Mesenchymal stem cell (in vitro differentiated cells and primary cell): ENCODE data around the gene COASY.
A peak's percentile ranks its signal among the peaks of the same experiment; 100 is the strongest.

Experiments used
- DNase-seq: peaks from one replicate; pipeline ENCODE4 v3.0.0-alpha.2; 2013
- H2AFZ ChIP-seq: one replicate; pipeline ENCODE4 v1.6.1; 2013; ENCODE audit warnings: low read depth, mild to moderate bottlenecking, control low read depth, inconsistent platforms, low read length, moderate library complexity
- H2AK5ac ChIP-seq: 2 replicates; pipeline ENCODE4 v1.6.1; 2013; ENCODE audit warnings: low read length, moderate library complexity, mild to moderate bottlenecking, inconsistent platforms; ENCODE audit not compliant: severe bottlenecking
- H2BK120ac ChIP-seq: one replicate; pipeline ENCODE4 v1.6.1; 2013; ENCODE audit warnings: low read depth, mild to moderate bottlenecking, inconsistent platforms, low read length, moderate library complexity
- H2BK12ac ChIP-seq, 2 experiments: one replicate each; pipeline ENCODE4 v1.6.1; 2013; ENCODE audit warnings: inconsistent platforms in 2 of 2, low read length in 2 of 2, mild to moderate bottlenecking in 2 of 2, moderate library complexity in 2 of 2, control low read depth in 1 of 2
- H2BK15ac ChIP-seq: one replicate; pipeline ENCODE4 v1.6.1; 2013; ENCODE audit warnings: mild to moderate bottlenecking, low read depth, inconsistent platforms; ENCODE audit not compliant: poor library complexity, severe bottlenecking
- H2BK5ac ChIP-seq: 2 replicates; pipeline ENCODE4 v1.6.1; 2013; ENCODE audit warnings: low read depth, mild to moderate bottlenecking, low read length, control low read depth, inconsistent platforms; ENCODE audit not compliant: poor library complexity, severe bottlenecking
- H3K14ac ChIP-seq, 2 experiments: one replicate each; pipeline ENCODE4 v1.6.1; 2013; ENCODE audit warnings: inconsistent platforms in 2 of 2, low read length in 2 of 2, control low read depth in 1 of 2, mild to moderate bottlenecking in 1 of 2, moderate library complexity in 1 of 2
- H3K18ac ChIP-seq, 2 experiments: one replicate each; pipeline ENCODE4 v1.6.1; 2013; ENCODE audit warnings: inconsistent platforms in 2 of 2, low read length in 2 of 2, control low read depth in 1 of 2, low read depth in 1 of 2, mild to moderate bottlenecking in 1 of 2
- H3K23ac ChIP-seq, 2 experiments: one replicate each; pipeline ENCODE4 v1.6.1; 2013; ENCODE audit warnings: inconsistent platforms in 2 of 2, low read length in 2 of 2, mild to moderate bottlenecking in 2 of 2, moderate library complexity in 2 of 2, control low read depth in 1 of 2
- H3K27ac ChIP-seq: 2 replicates; pipeline ENCODE4 v1.5.1; 2013; ENCODE audit warnings: mild to moderate bottlenecking, moderate library complexity, low read length, control low read depth, inconsistent platforms; ENCODE audit not compliant: poor library complexity, severe bottlenecking
- H3K27me3 ChIP-seq, 2 experiments: 2 replicates each; pipeline versions ENCODE4 v1.6.1 to v1.7.0; 2013; ENCODE audit warnings: low read length in 2 of 2, mild to moderate bottlenecking in 2 of 2, moderate library complexity in 2 of 2, control low read depth in 1 of 2, inconsistent platforms in 1 of 2; ENCODE audit not compliant: control insufficient read depth in 1 of 2, insufficient read depth in 1 of 2
- H3K36me3 ChIP-seq, 2 experiments: 2 replicates each; pipeline versions ENCODE4 v1.6.1 to v1.7.0; 2013; ENCODE audit warnings: low read length in 2 of 2, control low read depth in 1 of 2, inconsistent platforms in 1 of 2, low read depth in 1 of 2, mild to moderate bottlenecking in 1 of 2; ENCODE audit not compliant: insufficient read depth in 2 of 2, control insufficient read depth in 1 of 2
- H3K4ac ChIP-seq, 2 experiments: one replicate each; pipeline ENCODE4 v1.6.1; 2013; ENCODE audit warnings: inconsistent platforms in 2 of 2, low read length in 2 of 2, mild to moderate bottlenecking in 2 of 2, moderate library complexity in 2 of 2, control low read depth in 1 of 2, low read depth in 1 of 2
- H3K4me1 ChIP-seq: 2 replicates; pipeline ENCODE4 v1.6.1; 2013; ENCODE audit warnings: low read depth, low read length, control low read depth; ENCODE audit not compliant: control insufficient read depth, insufficient read depth
- H3K4me2 ChIP-seq: 2 replicates; pipeline ENCODE4 v1.6.1; 2013; ENCODE audit warnings: low read length, mild to moderate bottlenecking, inconsistent platforms; ENCODE audit not compliant: poor library complexity, severe bottlenecking
- H3K4me3 ChIP-seq, 2 experiments: 2 replicates each; pipeline versions ENCODE4 v1.5.1 to v1.7.0; 2013; ENCODE audit warnings: low read length in 2 of 2, mild to moderate bottlenecking in 2 of 2, control low read depth in 1 of 2, low read depth in 1 of 2; ENCODE audit not compliant: insufficient read depth in 1 of 2
- H3K79me1 ChIP-seq: replicated peaks from 2 replicates; pipeline ENCODE4 v1.6.1; 2013; ENCODE audit warnings: mild to moderate bottlenecking, control low read depth, low read length, inconsistent platforms; ENCODE audit not compliant: poor library complexity, severe bottlenecking
- H3K9ac ChIP-seq: 2 replicates; pipeline ENCODE4 v1.7.0; 2013; ENCODE audit warnings: mild to moderate bottlenecking, low read length, moderate library complexity
- H3K9me3 ChIP-seq: 2 replicates; pipeline ENCODE4 v1.7.0; 2013; ENCODE audit warnings: mild to moderate bottlenecking, low read length; ENCODE audit not compliant: control insufficient read depth
- H4K8ac ChIP-seq: one replicate; pipeline ENCODE4 v1.6.1; 2013; ENCODE audit warnings: inconsistent platforms, mild to moderate bottlenecking, low read length, moderate library complexity
- H4K91ac ChIP-seq: one replicate; pipeline ENCODE4 v1.6.1; 2013; ENCODE audit warnings: mild to moderate bottlenecking, low read length, inconsistent platforms
- WGBS: methylation state at CpG from one replicate; pipeline ENCODE4 v1.1.7; 2013; ENCODE audit warnings: mixed read lengths; 5-methylcytosine and 5-hydroxymethylcytosine counted together

Gene COASY

DNA sequence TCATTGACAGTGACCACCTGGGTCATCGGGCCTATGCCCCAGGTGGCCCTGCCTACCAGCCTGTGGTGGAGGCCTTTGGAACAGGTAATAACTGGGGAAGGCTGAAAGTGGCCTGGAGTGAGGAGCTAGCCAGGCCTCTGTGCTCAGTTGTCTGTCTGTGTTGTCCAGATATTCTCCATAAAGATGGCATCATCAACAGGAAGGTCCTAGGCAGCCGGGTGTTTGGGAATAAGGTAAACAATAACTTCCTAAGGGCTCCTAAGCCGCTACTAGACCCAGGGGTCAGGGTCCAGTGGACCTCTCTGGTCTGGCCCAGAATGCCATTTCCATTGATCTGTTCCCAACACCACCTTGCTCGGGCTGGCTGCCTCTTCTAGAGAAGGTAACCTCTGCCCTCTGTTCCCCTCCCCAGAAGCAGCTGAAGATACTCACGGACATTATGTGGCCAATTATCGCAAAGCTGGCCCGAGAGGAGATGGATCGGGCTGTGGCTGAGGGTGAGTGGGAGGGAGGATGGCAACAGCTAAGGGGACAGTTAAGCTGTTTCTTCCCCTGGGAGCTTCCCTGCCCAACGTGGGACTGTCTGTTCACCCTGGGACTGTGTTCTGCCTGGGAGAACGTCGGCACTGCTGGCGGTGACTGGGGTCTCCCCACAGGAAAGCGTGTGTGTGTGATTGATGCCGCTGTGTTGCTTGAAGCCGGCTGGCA lies 3.0 kb downstream of the COASY start:
- Histone ChIP-seq H2BK120ac (no peak overlapping the region), H3K9me3 (no peaks in the 10 kb centered on the region), H3K79me1 (peaks cover 31% of the 10 kb centered on the region), H2BK5ac (no peak overlapping the region), H3K4me3 (no peak overlapping the region), H3K23ac (no peak overlapping the region), H3K4ac (no peak overlapping the region), H2AFZ (no peak overlapping the region), H3K4me2 (no peak overlapping the region), H2AK5ac (no peak overlapping the region), H3K4me1 (peaks cover 49% of the 10 kb centered on the region), H3K14ac (no peak overlapping the region), H3K27ac (no peak overlapping the region), H2BK15ac (no peak overlapping the region), H2BK12ac (no peak overlapping the region), H3K27me3 (no peaks in the 10 kb centered on the region), H4K91ac (no peak overlapping the region), H3K36me3 (peaks cover 51 to 57% of the 10 kb centered on the region in 2 experiments), H3K9ac (peak overlapping the region; percentile 14), H4K8ac (no peak overlapping the region), H3K18ac (no peak overlapping the region)
- 89% methylated on average over 15 of the region's 15 CpGs for WGBS
- DNase-seq = no peak

DNA sequence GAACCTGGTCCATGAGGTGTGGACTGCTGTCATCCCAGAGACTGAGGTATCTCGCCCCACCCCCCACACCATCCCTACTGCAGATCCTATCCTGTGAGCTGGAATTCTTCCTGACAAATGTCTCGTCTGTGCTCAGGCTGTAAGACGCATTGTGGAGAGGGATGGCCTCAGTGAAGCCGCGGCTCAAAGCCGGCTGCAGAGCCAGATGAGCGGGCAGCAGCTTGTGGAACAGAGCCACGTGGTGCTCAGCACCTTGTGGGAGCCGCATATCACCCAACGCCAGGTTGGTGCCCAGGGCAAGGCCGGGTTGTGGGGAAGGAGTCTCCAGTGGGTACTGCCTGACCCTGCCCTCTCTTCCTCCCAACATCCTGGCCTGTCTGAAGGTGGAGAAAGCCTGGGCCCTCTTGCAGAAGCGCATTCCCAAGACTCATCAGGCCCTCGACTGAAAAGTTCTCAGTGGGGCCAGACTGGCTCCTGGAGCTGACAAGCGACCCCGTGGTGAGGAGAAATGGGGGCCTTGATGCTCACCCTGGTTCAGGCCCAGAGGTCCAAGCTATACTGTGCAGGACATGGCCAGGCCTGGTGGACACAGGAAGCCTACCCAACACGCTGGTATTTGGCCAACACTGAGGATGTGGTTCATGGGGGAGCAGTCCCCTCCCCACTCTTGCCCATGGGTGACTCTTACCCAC lies 3.7 kb downstream of the COASY start:
- Histone ChIP-seq H3K14ac (no peak overlapping the region), H4K91ac (peak overlapping the region; percentile 2), H3K27ac (no peak overlapping the region), H3K4ac (no peak overlapping the region), H4K8ac (peak overlapping the region; percentile 94), H3K23ac (no peak overlapping the region), H3K27me3 (no peaks in the 10 kb centered on the region), H3K4me3 (no peak overlapping the region), H3K4me1 (peaks cover 49% of the 10 kb centered on the region), H3K36me3 (peaks cover 57 to 61% of the 10 kb centered on the region in 2 experiments), H2AK5ac (no peak overlapping the region), H2AFZ (no peak overlapping the region), H3K9me3 (no peaks in the 10 kb centered on the region), H2BK5ac (no peak overlapping the region), H2BK12ac (no peak overlapping the region), H3K79me1 (peaks cover 31% of the 10 kb centered on the region), H2BK120ac (no peak overlapping the region), H2BK15ac (no peak overlapping the region), H3K4me2 (no peak overlapping the region), H3K18ac (no peak overlapping the region), H3K9ac (peak overlapping the region; percentile 91)
- WGBS = 95% methylated on average over 16 of the region's 16 CpGs
- DNase-seq = no peak

DNA sequence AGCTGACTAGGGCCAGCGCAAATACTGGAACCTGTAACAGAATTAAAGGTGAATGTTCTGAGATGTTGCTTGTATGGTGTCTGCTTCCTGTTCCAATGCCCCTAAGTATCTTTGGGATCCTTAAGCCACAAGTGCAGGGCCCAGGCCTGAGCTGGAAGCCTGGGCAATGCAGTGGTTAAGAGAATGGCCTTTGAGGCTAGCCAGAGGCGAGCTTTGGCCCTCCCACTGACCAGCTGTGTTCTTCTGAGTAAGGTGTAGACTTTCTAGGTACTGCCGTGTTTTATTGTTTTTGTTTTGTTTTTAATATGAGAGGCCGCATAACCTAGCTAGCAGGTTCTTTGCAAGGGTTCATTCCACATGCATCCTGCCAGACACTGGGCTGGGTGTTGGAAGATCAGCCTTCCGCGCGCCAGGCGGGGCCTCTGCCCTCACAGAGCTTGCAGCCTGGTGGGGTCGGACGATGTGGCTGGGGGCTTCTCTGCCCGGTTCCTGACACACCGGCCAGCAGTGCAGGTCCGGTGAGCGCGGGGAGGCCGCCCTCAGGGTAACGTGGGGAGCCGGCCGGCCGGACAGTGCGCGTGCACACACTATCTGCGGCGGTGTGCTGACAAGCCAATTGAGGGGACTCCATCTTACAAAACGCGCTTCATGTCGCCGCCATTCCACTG lies 4.4 kb downstream of the COASY start:
- peak overlapping the region; percentile 75 for H3K27ac ChIP-seq
- H3K79me1 ChIP-seq = peaks cover 31% of the 10 kb centered on the region
- H3K4ac ChIP-seq = peak overlapping the region; percentile 92 to 100
- H2BK12ac ChIP-seq = peak overlapping the region; percentile 32 to 75
- peak overlapping the region; percentile 94 for H4K8ac ChIP-seq
- H3K4me3 ChIP-seq = peak overlapping the region; percentile 33 to 93
- no peaks in the 10 kb centered on the region for H3K9me3 ChIP-seq
- no peak overlapping the region for H3K23ac ChIP-seq
- H3K9ac ChIP-seq = peak overlapping the region; percentile 91
- peaks cover 63 to 64% of the 10 kb centered on the region in 2 experiments for H3K36me3 ChIP-seq
- peak overlapping the region; percentile 60 for H2AFZ ChIP-seq
- H2BK120ac ChIP-seq = peak overlapping the region; percentile 29
- peak overlapping the region; percentile 66 for H2AK5ac ChIP-seq
- H3K27me3 ChIP-seq = no peaks in the 10 kb centered on the region
- H2BK15ac ChIP-seq = no peak overlapping the region
- H3K14ac ChIP-seq = peak overlapping the region in 1 of 2 experiments; percentile 13
- peak overlapping the region; percentile 60 for H2BK5ac ChIP-seq
- peak overlapping the region; percentile 46 for H3K4me2 ChIP-seq
- H3K18ac ChIP-seq = peak overlapping the region; percentile 58 to 77
- H4K91ac ChIP-seq = peak overlapping the region; percentile 96
- H3K4me1 ChIP-seq = peaks cover 49% of the 10 kb centered on the region
- 66% methylated on average over 28 of the region's 28 CpGs for WGBS
- no peak for DNase-seq
